HG02623 (cell line): ENCODE results near the gene IFI27L1.

Experiments used
- ATAC-seq: cut with Tn5 transposase; IDR thresholded peaks from one replicate; pipeline ENCODE4 v1.9.1; 2021; ENCODE audit warnings: moderate library complexity; ENCODE audit not compliant: unreplicated experiment

Gene IFI27L1

GRCh38 chr14:94129758-94130414 is 48.8 kb downstream of the IFI27L1 start:
- no peak for ATAC-seq

DNA sequence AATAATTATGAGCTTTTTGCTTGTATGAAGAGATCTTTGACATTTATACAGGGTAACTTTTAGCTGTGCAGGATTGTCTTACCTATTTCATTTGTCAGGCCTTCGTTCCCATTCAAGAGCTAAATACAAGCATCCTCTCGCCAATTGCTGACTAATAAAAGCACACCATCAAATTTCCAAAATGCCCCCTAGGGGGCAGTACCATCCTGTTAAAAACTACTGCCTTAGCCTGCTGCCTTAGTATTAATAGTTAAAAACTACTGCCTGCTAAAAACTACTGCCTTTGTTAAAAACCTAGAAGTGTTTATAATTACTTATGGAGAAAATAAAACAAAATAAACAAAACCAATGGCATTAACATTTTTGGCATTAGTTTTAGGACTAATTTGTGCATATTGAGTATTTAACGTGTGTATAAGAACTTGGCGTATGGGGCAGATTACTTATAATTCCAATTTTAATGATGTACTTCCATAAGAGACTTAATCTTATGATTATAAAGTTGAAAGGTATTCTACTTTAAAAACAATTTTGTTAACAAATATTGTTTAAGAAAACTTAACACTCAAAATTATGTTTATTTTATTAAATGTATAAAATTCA is 51.3 kb downstream of the IFI27L1 start:
- ATAC-seq = no peak

GRCh38 chr14:94135476-94135875 is 54.4 kb downstream of the IFI27L1 start:
- ATAC-seq = no peak

DNA sequence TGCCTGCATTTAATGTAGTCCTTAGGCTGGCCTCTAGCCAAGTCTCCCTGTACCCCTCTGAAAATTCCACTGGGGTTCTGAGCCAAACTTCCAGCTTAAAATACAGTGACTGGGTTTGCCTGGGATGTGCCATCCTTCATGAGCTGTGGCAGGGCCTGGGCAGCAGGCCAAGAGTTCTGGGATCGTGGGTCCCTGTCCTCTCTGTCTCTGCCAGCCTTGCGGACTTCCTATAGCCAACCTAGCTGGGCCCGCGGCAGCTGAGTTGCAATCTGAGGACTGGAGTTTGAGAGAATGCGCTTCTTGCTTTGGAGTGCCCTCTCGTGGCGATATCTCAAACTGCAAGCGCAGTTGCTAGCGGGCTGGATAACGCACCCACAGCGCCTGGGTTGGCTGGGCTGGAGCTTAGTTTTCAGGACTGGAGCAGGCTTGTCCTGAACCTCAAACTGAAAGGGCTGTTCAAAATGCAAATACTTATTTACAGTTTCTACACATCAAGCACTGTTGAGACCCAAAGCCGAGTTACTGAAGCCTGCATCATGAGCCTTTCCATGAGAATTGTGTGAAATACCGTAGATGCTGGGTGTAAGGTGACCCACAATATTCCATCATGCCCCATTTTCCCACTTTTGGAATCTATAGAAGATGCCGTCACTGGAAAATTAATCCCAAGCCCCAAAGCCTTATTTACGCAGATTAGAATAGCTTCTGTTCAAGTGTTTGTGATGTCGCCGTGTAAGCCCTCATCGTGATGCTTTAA is 55.6 kb downstream of the IFI27L1 start:
- peak; percentile 78 for ATAC-seq

DNA sequence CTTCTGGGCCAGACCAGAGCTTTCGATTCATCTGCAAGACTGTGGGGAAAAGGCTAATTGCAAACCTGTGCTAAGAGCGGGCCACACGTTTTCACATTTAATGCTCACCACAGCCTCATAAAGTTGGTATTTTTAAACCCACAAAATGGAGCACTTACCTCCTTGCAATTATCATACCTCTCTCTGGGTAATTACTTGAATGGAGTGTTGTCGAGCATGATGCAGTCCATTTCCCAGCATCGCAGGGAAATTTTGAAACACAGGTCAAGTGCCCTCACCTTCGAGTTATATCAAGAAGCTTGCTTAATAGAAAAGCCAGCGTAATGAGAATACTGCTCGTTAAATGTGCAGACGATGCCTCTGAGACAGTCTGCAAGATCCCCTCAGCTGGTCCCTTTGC is 57.1 kb downstream of the IFI27L1 start:
- ATAC-seq = no peak

DNA sequence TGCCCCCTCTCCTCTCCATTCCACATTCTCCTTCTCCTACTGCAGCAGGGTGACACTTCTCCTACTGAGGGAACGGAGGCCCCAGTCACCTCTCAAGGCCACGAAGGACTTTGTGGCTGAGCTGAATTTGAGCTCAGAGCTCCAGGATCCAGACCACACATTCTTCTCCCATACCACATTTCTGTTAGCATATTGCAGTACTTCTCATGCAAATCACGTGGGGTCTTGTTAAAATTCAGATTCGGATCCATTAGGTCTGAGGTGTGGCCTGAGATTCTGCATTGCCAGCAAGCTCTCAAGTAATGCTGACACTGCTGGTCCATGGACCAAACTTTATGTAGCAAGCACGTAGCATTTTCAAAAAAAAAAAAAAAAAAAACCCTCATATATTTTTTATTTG is 57.9 kb downstream of the IFI27L1 start:
- ATAC-seq = no peak

DNA sequence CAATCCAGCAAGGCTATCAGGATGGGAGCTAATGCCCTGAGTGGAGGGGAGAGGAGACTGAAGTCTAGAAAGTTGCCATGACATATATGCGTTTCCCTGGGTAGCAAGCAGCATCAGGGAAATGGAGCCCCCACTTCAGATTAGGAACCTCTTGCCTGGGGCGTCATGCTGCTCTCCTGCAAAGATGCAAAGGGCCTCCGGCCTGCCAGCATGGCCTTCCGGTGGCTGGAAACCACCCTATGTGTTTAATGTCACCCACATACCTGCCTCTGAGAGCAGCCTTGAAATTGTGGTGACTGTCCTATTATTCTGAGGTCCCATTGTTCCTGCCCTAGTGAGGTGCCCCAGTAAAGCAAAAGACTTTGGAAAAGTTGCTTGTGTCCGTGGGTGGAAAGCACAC is 58.3 kb downstream of the IFI27L1 start:
- no peak for ATAC-seq

DNA sequence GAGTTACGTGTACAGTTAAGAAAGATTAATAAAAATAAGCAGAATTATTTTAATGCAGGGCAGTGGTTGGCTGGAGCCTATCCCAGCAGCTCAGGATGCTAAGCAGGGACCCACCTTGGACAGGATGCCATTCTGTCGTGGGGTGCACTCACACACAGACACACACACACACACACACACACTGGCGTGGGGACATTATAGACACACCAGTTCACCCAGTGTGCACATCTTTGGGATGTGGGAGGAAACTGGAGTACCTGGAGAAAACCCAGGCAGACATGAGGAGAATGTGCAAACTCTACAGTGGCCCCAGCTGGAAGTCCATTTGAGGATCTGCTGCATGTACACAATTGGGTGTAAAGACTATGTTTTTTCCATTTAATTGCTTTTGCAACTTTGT is 61.1 kb downstream of the IFI27L1 start:
- ATAC-seq = no peak

- ATAC-seq = no peak
These were observed 61.7 kb downstream of the IFI27L1 start for GRCh38 chr14:94142836-94143235.

DNA sequence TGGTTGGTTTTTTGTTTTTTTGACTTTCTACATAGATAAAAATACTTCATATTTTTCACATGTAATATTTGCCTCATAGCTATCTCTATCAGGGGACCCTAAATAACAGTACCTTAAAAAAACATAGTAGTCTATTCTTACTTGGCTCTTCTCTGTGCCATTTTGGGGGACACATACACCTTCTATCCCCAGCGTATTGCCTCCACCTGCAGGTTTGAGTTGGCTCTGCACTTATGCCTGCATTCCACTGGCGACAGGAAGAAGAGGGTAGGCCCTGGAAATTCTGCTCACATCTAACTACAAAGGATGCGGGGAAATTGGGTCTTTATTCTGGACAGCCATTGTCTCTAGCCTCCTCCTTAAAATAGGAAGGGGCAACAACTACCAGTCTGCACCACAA is 62.1 kb downstream of the IFI27L1 start:
- ATAC-seq = no peak

DNA sequence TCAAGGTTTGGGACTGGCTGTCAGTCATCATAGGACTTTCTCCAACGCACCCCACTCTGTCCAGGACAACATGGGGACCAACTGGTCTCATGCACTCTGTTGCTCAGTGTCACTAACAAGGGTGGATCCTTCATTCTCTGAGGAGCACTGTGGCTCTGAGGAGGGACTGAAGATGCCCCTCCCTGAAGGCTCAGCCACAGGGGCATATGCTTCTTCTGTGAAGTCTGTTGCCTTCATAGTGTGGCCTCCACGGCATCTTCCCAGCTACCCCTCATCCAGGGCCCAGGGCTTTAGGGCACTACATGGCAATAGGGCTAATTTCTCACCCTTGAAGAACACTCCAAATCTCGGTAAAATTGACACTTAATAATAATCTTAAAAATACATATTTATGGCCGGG is 62.6 kb downstream of the IFI27L1 start:
- no peak for ATAC-seq

DNA sequence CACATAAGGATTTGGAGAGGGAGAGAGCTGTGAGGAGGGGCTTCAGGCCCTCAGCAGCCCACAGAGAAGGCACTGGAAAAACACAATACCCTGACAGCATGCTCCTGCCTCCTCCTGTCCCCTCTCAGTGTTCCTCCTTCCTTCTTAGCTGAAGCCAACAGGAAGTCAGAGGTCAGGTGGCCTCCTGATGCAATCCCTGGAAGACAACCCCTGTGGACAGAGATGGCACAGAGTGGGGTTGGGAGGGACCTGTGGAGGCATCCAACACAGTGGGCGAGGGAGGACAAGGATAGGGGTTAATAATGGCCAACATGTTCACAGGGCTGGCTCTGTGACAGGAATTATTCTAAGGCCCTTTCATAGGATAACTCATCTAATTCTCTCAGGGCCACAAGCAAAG is 63.7 kb downstream of the IFI27L1 start:
- no peak for ATAC-seq

GRCh38 chr14:94145902-94146527 is 64.9 kb downstream of the IFI27L1 start:
- ATAC-seq = no peak
